Lung (tissue), 12 donors: Measurements from ENCODE around the gene MTHFD2L. TPM values are rescaled to one million over a fixed set of nuclear protein-coding genes. Genes with fewer than 3 reads are reported as not detected.

Experiments
- ATAC-seq: fragments of 200-7000 bp; cut with Tn5 transposase; one replicate; pipeline ENCODE4 v1.9.1; 2020; ENCODE audit warnings: moderate number of reproducible peaks; ENCODE audit not compliant: insufficient read depth, low FRiP score
- DNase-seq, 3 donors: peaks; one replicate each; pipeline ENCODE4 v3.0.0-alpha.2; 2013 to 2017
- H3K27ac ChIP-seq, 2 donors: one replicate each; pipeline ENCODE4 v1.5.1; 2013; ENCODE audit warnings: mild to moderate bottlenecking in 2 of 2, moderate library complexity in 2 of 2, control low read depth in 1 of 2, inconsistent platforms in 1 of 2, low read depth in 1 of 2, low read length in 1 of 2
- H3K27me3 ChIP-seq, 3 donors: one replicate each; pipeline ENCODE4 v1.5.1; 2013; ENCODE audit warnings: low read length in 2 of 3; ENCODE audit not compliant: control insufficient read depth in 3 of 3, insufficient read depth in 3 of 3
- H3K36me3 ChIP-seq, 4 donors: one replicate each; pipeline ENCODE4 v1.5.1; 2013; ENCODE audit warnings: low read length in 4 of 4, mild to moderate bottlenecking in 1 of 4, moderate library complexity in 1 of 4; ENCODE audit not compliant: control insufficient read depth in 4 of 4, insufficient read depth in 4 of 4
- H3K4me1 ChIP-seq, 5 donors: one replicate each; pipeline ENCODE4 v1.5.1; 2013; ENCODE audit warnings: low read length in 5 of 5, mild to moderate bottlenecking in 2 of 5, moderate library complexity in 1 of 5; ENCODE audit not compliant: control insufficient read depth in 5 of 5, insufficient read depth in 5 of 5
- H3K4me3 ChIP-seq: one replicate; pipeline ENCODE4 v1.5.1; 2013; ENCODE audit warnings: mild to moderate bottlenecking, control low read depth, moderate library complexity
- H3K9ac ChIP-seq, 2 donors: one replicate each; pipeline ENCODE4 v1.5.1; 2013; ENCODE audit warnings: low read length in 2 of 2, control low read depth in 1 of 2; ENCODE audit not compliant: insufficient read depth in 1 of 2
- H3K9me3 ChIP-seq, 4 donors: one replicate each; pipeline ENCODE4 v1.5.1; 2013; ENCODE audit warnings: low read length in 3 of 4, mild to moderate bottlenecking in 1 of 4, moderate library complexity in 1 of 4; ENCODE audit not compliant: control insufficient read depth in 4 of 4, insufficient read depth in 3 of 4
- WGBS, 2 donors: extraction: QIAGEN DNeasy Blood & Tissue Kit; methylation state at CpG; one replicate each; pipeline ENCODE4 v1.1.7; 2013; 5-methylcytosine and 5-hydroxymethylcytosine counted together
- polyA plus RNA-seq, 2 donors: library from polyadenylated mRNA; stranded (reverse); fragments of 200-250 nt; gene quantifications; one replicate each; pipeline ENCODE4 v1.2.1, GENCODE V29; 2013
- total RNA-seq, 2 donors: library from RNA; depleted of rRNA in 1 of 2; stranded (reverse); fragments of >200 nt in 1 of 2; gene quantifications; one replicate each; pipeline ENCODE4 v1.2.1, GENCODE V29; 2014 to 2021
- TF ChIP-seq, protein P1 (sequence below): IDR thresholded peaks from 2 replicates; pipeline ENCODE4 v1.5.1; 2012; ENCODE audit warnings: mild to moderate bottlenecking; ENCODE audit errors: control extremely low read depth, extremely low read depth
- donor health status: control.
- donor health status: control.
- donor health status: Bipolar disorder and iron deficiency.
- donor health status: healthy.
- donor health status: DM: yes; HTN: yes; CAD: no.

The MTHFD2L gene
- total and polyA plus RNA-seq, 4 donors: 11.9 to 32.1 (median 15.4) TPM

GRCh38 chr4:74328501-74328900, 170.6 kb downstream of the MTHFD2L start:
- DNase-seq (no peak), ATAC-seq (no peak)
- WGBS, 2 donors: 76 to 87% methylated on average over 1 of the region's 1 CpG
- H3K4me1 ChIP-seq: no peaks in the 10 kb centered on the region
- H3K36me3 ChIP-seq: no peaks in the 10 kb centered on the region
- H3K9me3 ChIP-seq: no peaks in the 10 kb centered on the region
- TF ChIP-seq, protein P1, sequence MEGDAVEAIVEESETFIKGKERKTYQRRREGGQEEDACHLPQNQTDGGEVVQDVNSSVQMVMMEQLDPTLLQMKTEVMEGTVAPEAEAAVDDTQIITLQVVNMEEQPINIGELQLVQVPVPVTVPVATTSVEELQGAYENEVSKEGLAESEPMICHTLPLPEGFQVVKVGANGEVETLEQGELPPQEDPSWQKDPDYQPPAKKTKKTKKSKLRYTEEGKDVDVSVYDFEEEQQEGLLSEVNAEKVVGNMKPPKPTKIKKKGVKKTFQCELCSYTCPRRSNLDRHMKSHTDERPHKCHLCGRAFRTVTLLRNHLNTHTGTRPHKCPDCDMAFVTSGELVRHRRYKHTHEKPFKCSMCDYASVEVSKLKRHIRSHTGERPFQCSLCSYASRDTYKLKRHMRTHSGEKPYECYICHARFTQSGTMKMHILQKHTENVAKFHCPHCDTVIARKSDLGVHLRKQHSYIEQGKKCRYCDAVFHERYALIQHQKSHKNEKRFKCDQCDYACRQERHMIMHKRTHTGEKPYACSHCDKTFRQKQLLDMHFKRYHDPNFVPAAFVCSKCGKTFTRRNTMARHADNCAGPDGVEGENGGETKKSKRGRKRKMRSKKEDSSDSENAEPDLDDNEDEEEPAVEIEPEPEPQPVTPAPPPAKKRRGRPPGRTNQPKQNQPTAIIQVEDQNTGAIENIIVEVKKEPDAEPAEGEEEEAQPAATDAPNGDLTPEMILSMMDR: no peak
- no peak overlapping the region for H3K27ac ChIP-seq
- H3K27me3 ChIP-seq: no peaks in the 10 kb centered on the region
- H3K9ac ChIP-seq: no peak overlapping the region
- H3K4me3 ChIP-seq: no peak overlapping the region

DNA sequence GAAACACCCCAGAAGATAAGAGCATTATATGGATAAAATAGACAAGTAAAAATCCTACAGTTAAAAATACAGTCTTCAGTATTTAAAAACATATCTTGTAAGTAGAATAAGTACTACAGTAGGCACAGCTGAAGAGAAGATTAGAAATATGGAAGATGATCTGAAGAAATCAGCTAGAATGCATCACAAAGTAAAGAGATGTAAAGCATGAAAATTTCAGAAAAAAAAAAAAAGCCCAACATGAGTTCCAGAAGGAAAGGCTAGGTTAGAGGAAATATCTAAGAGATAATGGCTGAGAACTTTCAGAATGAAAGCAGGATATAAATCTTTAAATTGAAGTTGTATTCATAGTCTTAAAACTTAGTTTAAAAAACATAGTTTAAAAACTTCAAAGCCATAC, 171.4 kb downstream of the MTHFD2L start:
- Histone ChIP-seq H3K27ac (no peak overlapping the region), H3K9ac (no peak overlapping the region), H3K4me1 (no peaks in the 10 kb centered on the region), H3K36me3 (no peaks in the 10 kb centered on the region), H3K27me3 (no peaks in the 10 kb centered on the region), H3K4me3 (no peak overlapping the region), H3K9me3 (no peaks in the 10 kb centered on the region)
- TF ChIP-seq, protein P1: no peak
- ATAC-seq (no peak), DNase-seq (no peak)

- TF ChIP-seq, protein P1: no peak
- Histone ChIP-seq H3K9ac (no peak overlapping the region), H3K27ac (no peak overlapping the region), H3K4me3 (no peak overlapping the region), H3K4me1 (no peaks in the 10 kb centered on the region), H3K27me3 (no peaks in the 10 kb centered on the region), H3K36me3 (no peaks in the 10 kb centered on the region), H3K9me3 (no peaks in the 10 kb centered on the region)
- 33 to 56% methylated on average over 9 of the region's 9 CpGs for WGBS, 2 donors
- DNase-seq (no peak), ATAC-seq (no peak)
Measured at GRCh38 chr4:74330295-74330750, 172.4 kb downstream of the MTHFD2L start.

GRCh38 chr4:74331252-74331651, 173.3 kb downstream of the MTHFD2L start:
- no peak overlapping the region for H3K27ac ChIP-seq
- no peak for ATAC-seq
- TF ChIP-seq, protein P1: no peak
- DNase-seq: no peak
- 85 to 87% methylated on average over 2 of the region's 2 CpGs for WGBS, 2 donors
- H3K9ac ChIP-seq: no peak overlapping the region
- H3K4me1 ChIP-seq: no peaks in the 10 kb centered on the region
- H3K4me3 ChIP-seq: no peak overlapping the region
- no peaks in the 10 kb centered on the region for H3K9me3 ChIP-seq
- H3K27me3 ChIP-seq: no peaks in the 10 kb centered on the region
- H3K36me3 ChIP-seq: no peaks in the 10 kb centered on the region
